Endodermal cell (in vitro differentiated cells): Measurements from ENCODE around the gene EEA1. TPM values are rescaled to one million over a fixed set of nuclear protein-coding genes. Genes with fewer than 3 reads are reported as not detected.

ENCODE experiments used
- DNase-seq: peaks from one replicate; pipeline ENCODE4 v3.0.0-alpha.2; 2017
- H3K27ac ChIP-seq: 2 replicates; pipeline ENCODE4 v1.5.1; 2013; ENCODE audit warnings: mild to moderate bottlenecking, low read depth, low read length, moderate library complexity
- H3K27me3 ChIP-seq: 2 replicates; pipeline ENCODE4 v1.6.1; 2013; ENCODE audit warnings: mild to moderate bottlenecking, low read length, moderate library complexity; ENCODE audit not compliant: insufficient read depth, control insufficient read depth, poor library complexity, severe bottlenecking
- H3K36me3 ChIP-seq: 2 replicates; pipeline ENCODE4 v1.7.0; 2013; ENCODE audit warnings: mild to moderate bottlenecking, low read length, moderate library complexity; ENCODE audit not compliant: control insufficient read depth, insufficient read depth
- H3K4me1 ChIP-seq: one replicate; pipeline ENCODE4 v1.7.0; 2013; ENCODE audit warnings: low read length; ENCODE audit not compliant: control insufficient read depth, insufficient read depth
- H3K4me3 ChIP-seq: 2 replicates; pipeline ENCODE4 v1.5.1; 2013; ENCODE audit warnings: mild to moderate bottlenecking, low read length, moderate library complexity
- H3K9ac ChIP-seq: 2 replicates; pipeline ENCODE4 v1.6.1; 2013; ENCODE audit warnings: mild to moderate bottlenecking, low read length, moderate library complexity; ENCODE audit not compliant: poor library complexity, severe bottlenecking; ENCODE audit errors: extremely low read depth
- H3K9me3 ChIP-seq: 2 replicates; pipeline ENCODE4 v1.6.1; 2013; ENCODE audit warnings: mild to moderate bottlenecking, low read length, moderate library complexity; ENCODE audit not compliant: control insufficient read depth
- H3K27ac Mint-ChIP-seq: 2 replicates; pipeline ENCODE4 v1.8.0; 2020; ENCODE audit warnings: mixed read lengths
- H3K27me3 Mint-ChIP-seq: 2 replicates; pipeline ENCODE4 v1.8.0; 2021; ENCODE audit warnings: mild to moderate bottlenecking, mixed read lengths; ENCODE audit not compliant: insufficient read depth
- H3K36me3 Mint-ChIP-seq: 2 replicates; pipeline ENCODE4 v1.8.0; 2020; ENCODE audit warnings: low read depth, mixed read lengths
- H3K4me1 Mint-ChIP-seq: 2 replicates; pipeline ENCODE4 v1.8.0; 2020; ENCODE audit warnings: mixed read lengths
- H3K4me3 Mint-ChIP-seq: 2 replicates; pipeline ENCODE4 v1.8.0; 2020; ENCODE audit warnings: mild to moderate bottlenecking, moderate library complexity, mixed read lengths
- H3K9me3 Mint-ChIP-seq: 2 replicates; pipeline ENCODE4 v1.8.0; 2020; ENCODE audit warnings: mild to moderate bottlenecking, mixed read lengths
- CTCF ChIP-seq: fragments of 200-600 bp; sonication (generic); conservative IDR thresholded peaks from 2 replicates; pipeline ENCODE4 v1.5.0; 2021; ENCODE audit warnings: antibody characterized with exemption, mild to moderate bottlenecking
- WGBS, 2 experiments: methylation state at CpG; one replicate each; pipeline versions ENCODE4 v1.1.5 to v1.1.7; 2013; ENCODE audit warnings: missing lambda C conversion rate in 2 of 2, mixed read lengths in 1 of 2; ENCODE audit not compliant: insufficient coverage in 1 of 2, insufficient read length in 1 of 2; 5-methylcytosine and 5-hydroxymethylcytosine counted together
- total RNA-seq, 2 donors: library from RNA; stranded (reverse); fragmentation: NEBNext Ultra II Directional in 1 of 2; extraction: Animal tissue kit (Norgen Biotek cat#: 25700) in 1 of 2; gene quantifications; 2 replicates in 1 of 2; 3 replicates in 1 of 2; pipeline ENCODE4 v1.2.1, GENCODE V29; 2021

The EEA1 gene
- total RNA-seq, 2 donors from 2014 or later = 28.2 to 32.5 TPM

GRCh38 chr12:92721656-92722055, 207.4 kb downstream of the EEA1 start:
- TF ChIP-seq CTCF = no peak
- DNase-seq = no peak
- Mint-ChIP-seq H3K9me3 (peaks cover 10% of the 10 kb centered on the region), H3K36me3 (no peaks in the 10 kb centered on the region), H3K4me1 (peaks cover 5% of the 10 kb centered on the region), H3K27ac (no peak overlapping the region), H3K27me3 (peaks cover 4% of the 10 kb centered on the region), H3K4me3 (no peak overlapping the region)
- H3K4me1 ChIP-seq = no peaks in the 10 kb centered on the region
- no peak overlapping the region for H3K27ac ChIP-seq
- no peak overlapping the region for H3K4me3 ChIP-seq
- WGBS, 2 experiments = 71% methylated on average over 1 of the region's 1 CpG; no CpG with 5 or more reads in 1 of the 2 experiments
- H3K27me3 ChIP-seq = peaks cover 5% of the 10 kb centered on the region
- H3K9ac ChIP-seq = no peak overlapping the region
- H3K9me3 ChIP-seq = peaks cover 20% of the 10 kb centered on the region
- H3K36me3 ChIP-seq = no peaks in the 10 kb centered on the region

DNA sequence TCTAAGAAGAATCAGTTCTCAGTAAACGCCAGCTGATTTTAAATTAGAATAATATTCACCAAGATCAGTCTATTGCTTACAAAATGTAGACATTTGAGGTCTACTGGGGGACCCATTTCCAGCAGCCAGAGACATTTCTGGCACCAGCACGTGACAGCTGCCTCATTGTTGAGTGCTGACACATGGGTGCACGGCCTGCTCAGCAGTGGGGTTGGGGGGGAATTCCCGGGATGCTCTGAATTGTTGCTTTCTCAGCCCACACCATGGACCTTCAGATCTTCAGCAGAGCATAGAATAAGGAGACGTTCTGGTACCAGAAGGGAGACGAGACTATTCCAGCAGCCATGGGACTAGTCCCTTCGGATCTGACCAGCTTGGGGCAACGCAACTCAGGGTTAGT, 208.0 kb downstream of the EEA1 start:
- no peak for TF ChIP-seq CTCF
- no peak overlapping the region for H3K27ac Mint-ChIP-seq
- H3K27ac ChIP-seq = no peak overlapping the region
- DNase-seq = no peak
- H3K9ac ChIP-seq = no peak overlapping the region
- 89% methylated on average over 8 of the region's 8 CpGs; no CpG with 5 or more reads in 1 of the 2 experiments for WGBS, 2 experiments
- H3K27me3 Mint-ChIP-seq = peaks cover 2% of the 10 kb centered on the region
- H3K9me3 ChIP-seq = peaks cover 20% of the 10 kb centered on the region
- H3K4me1 ChIP-seq = no peaks in the 10 kb centered on the region
- peaks cover 10% of the 10 kb centered on the region for H3K9me3 Mint-ChIP-seq
- no peak overlapping the region for H3K4me3 ChIP-seq
- H3K36me3 Mint-ChIP-seq = no peaks in the 10 kb centered on the region
- H3K36me3 ChIP-seq = no peaks in the 10 kb centered on the region
- no peak overlapping the region for H3K4me3 Mint-ChIP-seq
- H3K27me3 ChIP-seq = no peaks in the 10 kb centered on the region
- H3K4me1 Mint-ChIP-seq = peaks cover 8% of the 10 kb centered on the region

Other genes with a start within 250 kb of the EEA1 start
- not detected for gene PLEKHG7, start 226.3 kb downstream of the EEA1 start, total RNA-seq